Measurements from ENCODE around the gene TMCC3.
"Not testable (repeated sequence)": the region's sequence is repeated elsewhere in the genome, so short reads cannot be mapped to it uniquely, and the experiment has no call there.

The TMCC3 gene

DNA sequence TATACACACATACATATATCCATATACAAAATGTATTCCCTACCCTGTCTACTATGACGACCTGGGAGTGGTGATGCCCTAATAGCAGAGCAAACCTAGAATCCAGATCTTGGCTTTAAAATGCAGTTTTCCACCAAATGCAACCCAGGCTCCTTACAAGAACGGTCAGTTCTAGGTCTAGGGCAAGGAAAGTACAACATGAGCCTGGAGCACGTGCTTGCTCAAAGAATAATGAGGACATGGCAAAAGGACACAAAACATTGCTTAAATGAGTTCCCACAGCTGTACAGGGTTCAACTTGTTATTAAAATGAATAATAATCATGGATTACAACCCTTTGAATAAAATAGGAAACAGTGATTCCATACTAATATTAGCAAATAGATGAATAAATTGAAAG is 94.7 kb downstream of the TMCC3 start:
- TF ChIP-seq, protein P1, sequence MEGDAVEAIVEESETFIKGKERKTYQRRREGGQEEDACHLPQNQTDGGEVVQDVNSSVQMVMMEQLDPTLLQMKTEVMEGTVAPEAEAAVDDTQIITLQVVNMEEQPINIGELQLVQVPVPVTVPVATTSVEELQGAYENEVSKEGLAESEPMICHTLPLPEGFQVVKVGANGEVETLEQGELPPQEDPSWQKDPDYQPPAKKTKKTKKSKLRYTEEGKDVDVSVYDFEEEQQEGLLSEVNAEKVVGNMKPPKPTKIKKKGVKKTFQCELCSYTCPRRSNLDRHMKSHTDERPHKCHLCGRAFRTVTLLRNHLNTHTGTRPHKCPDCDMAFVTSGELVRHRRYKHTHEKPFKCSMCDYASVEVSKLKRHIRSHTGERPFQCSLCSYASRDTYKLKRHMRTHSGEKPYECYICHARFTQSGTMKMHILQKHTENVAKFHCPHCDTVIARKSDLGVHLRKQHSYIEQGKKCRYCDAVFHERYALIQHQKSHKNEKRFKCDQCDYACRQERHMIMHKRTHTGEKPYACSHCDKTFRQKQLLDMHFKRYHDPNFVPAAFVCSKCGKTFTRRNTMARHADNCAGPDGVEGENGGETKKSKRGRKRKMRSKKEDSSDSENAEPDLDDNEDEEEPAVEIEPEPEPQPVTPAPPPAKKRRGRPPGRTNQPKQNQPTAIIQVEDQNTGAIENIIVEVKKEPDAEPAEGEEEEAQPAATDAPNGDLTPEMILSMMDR (conservative IDR thresholded peaks at IDR 0.05; ENCODE audit: control insufficient read depth, insufficient read depth, low read depth, low read length): no peak
- no peak for DNase-seq (ENCODE audit: low read depth)
- no peak overlapping the region for H3K4me3 ChIP-seq (ENCODE audit: control insufficient read depth, low read depth, low read length)

DNA sequence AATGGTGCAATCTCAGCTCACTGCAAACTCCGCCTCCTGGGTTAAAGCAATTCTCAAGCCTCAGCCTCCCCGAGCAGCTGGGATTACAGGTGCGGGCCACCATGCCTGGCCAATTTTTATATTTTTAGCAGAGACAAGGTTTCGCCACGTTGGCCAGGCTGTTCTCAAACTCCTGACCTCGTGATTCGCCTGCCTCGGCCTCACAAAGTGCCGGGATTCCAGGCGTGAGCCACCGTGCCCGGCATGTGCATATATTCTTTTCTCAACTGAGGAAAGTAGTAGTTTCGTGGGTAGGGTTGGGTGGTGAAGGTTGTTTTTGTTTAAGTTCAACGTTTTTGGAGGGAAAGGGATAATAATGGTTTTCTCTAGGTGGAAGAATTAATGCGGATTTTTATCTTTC is 96.5 kb downstream of the TMCC3 start:
- H3K4me3 ChIP-seq (ENCODE audit: control insufficient read depth, low read depth, low read length): no peak overlapping the region
- DNase-seq (ENCODE audit: low read depth): no peak
- TF ChIP-seq, protein P1 (conservative IDR thresholded peaks at IDR 0.05; ENCODE audit: control insufficient read depth, insufficient read depth, low read depth, low read length): no peak

DNA sequence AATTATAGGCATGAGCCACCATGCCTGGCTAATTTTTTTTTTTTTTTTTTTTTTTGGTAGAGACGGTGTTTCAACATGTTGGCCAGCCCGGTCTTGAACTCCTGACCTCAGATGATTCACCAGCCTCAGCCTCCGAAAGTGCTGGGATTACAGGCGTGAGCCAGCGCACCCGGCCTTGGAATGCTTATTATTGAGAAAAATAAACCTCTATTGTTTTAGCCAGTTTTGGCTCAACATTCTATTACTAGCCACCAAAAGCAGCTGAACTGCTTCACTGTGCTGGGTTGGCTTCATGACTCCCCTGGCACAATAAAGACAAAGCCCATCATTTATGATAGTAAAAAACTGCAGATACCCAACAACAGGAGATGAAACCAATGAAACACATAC is 97.2 kb downstream of the TMCC3 start:
- TF ChIP-seq, protein P1 (conservative IDR thresholded peaks at IDR 0.05; ENCODE audit: control insufficient read depth, insufficient read depth, low read depth, low read length): no peak
- no peak overlapping the region for H3K4me3 ChIP-seq (ENCODE audit: control insufficient read depth, low read depth, low read length)
- peak; percentile 87 for DNase-seq (ENCODE audit: low read depth)

DNA sequence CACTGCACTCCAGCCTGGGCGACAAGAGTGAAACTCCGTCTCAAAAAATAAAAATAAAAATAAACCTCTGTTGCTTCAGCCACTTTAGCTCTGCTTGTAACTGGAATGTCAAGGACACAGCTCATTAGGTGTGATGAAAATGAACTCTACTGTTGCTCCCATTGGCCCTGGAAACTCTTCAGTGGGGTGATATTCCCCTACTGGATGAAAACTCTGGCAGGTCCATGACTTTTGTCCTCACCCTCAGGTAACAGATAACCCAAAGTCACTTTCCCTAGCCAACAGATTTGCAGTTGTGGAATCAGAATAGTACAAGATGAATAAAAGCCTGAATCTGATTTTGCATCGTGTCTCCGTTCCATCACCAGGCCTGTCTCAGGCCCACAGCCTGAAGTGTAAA is 98.5 kb downstream of the TMCC3 start:
- TF ChIP-seq, protein P1 (conservative IDR thresholded peaks at IDR 0.05; ENCODE audit: control insufficient read depth, insufficient read depth, low read depth, low read length): no peak
- DNase-seq (ENCODE audit: low read depth): no peak
- H3K4me3 ChIP-seq (ENCODE audit: control insufficient read depth, low read depth, low read length): no peak overlapping the region

DNA sequence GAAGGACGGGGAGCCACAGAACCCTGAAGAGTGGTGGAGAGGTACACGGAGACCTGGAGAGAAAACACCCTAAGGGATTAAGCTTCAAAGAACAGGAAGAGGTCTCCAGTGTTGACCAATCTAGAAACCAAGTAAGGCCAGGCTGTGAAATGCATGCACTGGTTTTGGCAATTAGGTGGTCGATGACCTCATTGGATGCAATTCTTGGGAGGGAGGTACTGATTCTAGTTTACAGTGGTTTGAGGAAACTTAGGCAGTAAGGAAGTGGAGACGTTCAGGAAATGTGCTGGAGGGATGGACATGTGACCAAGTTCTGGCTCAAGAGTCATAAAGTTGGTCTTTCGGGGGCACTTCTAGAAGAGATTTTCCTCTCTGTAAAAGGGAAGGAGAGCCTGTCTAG is 99.4 kb downstream of the TMCC3 start:
- H3K4me3 ChIP-seq (ENCODE audit: control insufficient read depth, low read depth, low read length): no peak overlapping the region
- DNase-seq (ENCODE audit: low read depth): peak; percentile 26
- TF ChIP-seq, protein P1 (conservative IDR thresholded peaks at IDR 0.05; ENCODE audit: control insufficient read depth, insufficient read depth, low read depth, low read length): no peak

DNA sequence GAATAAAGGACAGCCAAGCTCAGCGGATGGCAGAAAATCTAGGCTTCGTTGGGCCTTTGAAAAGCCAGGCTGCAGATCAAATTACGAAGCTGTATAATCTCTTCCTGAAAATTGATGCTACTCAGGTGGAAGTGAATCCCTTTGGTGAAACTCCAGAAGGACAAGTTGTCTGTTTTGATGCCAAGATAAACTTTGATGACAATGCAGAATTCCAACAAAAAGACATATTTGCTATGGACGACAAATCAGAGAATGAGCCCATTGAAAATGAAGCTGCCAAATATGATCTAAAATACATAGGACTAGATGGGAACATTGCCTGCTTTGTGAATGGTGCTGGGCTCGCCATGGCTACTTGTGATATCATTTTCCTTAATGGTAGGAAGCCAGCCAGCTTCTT is 101.5 kb downstream of the TMCC3 start:
- not testable (repeated sequence) for DNase-seq (ENCODE audit: low read depth); H3K4me3 ChIP-seq (ENCODE audit: control insufficient read depth, low read depth, low read length)

DNA sequence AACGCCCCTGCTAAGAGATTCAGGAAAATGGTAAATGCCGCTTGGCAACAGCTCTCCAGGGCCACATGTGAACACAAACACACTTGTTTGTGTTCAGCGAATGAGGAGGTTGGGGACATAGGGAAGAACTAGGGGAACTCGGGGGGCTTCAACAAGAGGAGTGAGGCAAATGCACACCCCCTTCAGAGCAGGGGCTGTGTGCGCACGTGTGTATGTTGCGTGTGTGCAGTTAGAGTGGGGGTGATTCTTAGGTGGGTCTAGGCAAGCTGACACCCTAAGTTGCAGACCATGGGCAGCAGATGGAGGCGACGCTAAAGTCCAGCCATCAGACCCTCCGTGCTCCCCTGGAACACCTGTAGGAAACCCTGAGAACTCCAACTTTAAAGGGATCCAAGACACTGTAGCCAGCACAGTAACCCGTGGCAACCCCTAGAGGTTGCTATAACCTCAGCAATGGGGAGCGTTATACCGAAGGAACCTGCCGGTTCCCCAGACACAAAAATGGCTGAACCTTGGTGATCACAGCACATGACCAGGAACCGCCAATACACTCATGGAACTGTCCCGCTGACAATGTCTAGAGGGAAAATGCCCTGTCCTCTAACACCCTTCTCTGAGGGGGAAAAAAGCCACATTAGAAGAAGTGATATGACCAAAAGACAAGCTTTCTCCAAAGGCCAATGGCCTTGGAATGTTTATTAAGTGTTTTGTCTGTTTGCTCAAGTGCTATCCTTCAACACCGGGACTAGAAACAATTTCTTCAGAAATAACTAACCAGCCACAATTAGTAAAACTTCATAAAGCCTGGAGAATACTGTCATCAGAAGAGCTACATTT is 104.2 kb downstream of the TMCC3 start:
- TF ChIP-seq, protein P1 (conservative IDR thresholded peaks at IDR 0.05; ENCODE audit: control insufficient read depth, insufficient read depth, low read depth, low read length): peak; percentile 89
- peak; percentile 77 for DNase-seq (ENCODE audit: low read depth)
- H3K4me3 ChIP-seq (ENCODE audit: control insufficient read depth, low read depth, low read length): no peak overlapping the region
